ENCODE results near the gene CANT1.
"Not testable (repeated sequence)": the region's sequence is repeated elsewhere in the genome, so short reads cannot be mapped to it uniquely, and the experiment has no call there.

Gene CANT1

GRCh38 chr17:79033046-79033616 lies 23.6 kb upstream of the CANT1 start:
- DNase-seq (ENCODE audit: low read depth) = no peak
- no peak overlapping the region for H3K4me3 ChIP-seq (ENCODE audit: low read depth, low read length)
- TF ChIP-seq CTCF (IDR thresholded peaks at IDR 0.05; ENCODE audit: low read depth, low read length, missing control alignments) = no peak

- TF ChIP-seq CTCF (IDR thresholded peaks at IDR 0.05; ENCODE audit: low read depth, low read length, missing control alignments) = no peak
- DNase-seq (ENCODE audit: low read depth) = no peak
- no peak overlapping the region for H3K4me3 ChIP-seq (ENCODE audit: low read depth, low read length)
Observed at GRCh38 chr17:79031996-79032875, 22.7 kb upstream of the CANT1 start.

- not testable (repeated sequence) for H3K4me3 ChIP-seq (ENCODE audit: low read depth, low read length); DNase-seq (ENCODE audit: low read depth)
Observed at GRCh38 chr17:79030636-79031035, 21.1 kb upstream of the CANT1 start.

- DNase-seq (ENCODE audit: low read depth) = no peak
- no peak overlapping the region for H3K4me3 ChIP-seq (ENCODE audit: low read depth, low read length)
- TF ChIP-seq CTCF (IDR thresholded peaks at IDR 0.05; ENCODE audit: low read depth, low read length, missing control alignments) = no peak
Observed at GRCh38 chr17:79029327-79030009, 19.9 kb upstream of the CANT1 start.

- DNase-seq (ENCODE audit: low read depth) = no peak
- TF ChIP-seq CTCF (IDR thresholded peaks at IDR 0.05; ENCODE audit: low read depth, low read length, missing control alignments) = no peak
- H3K4me3 ChIP-seq (ENCODE audit: low read depth, low read length) = no peak overlapping the region
Observed at GRCh38 chr17:79028496-79029326, 19.1 kb upstream of the CANT1 start.

GRCh38 chr17:79027925-79028491 lies 18.4 kb upstream of the CANT1 start:
- H3K4me3 ChIP-seq (ENCODE audit: low read depth, low read length) = no peak overlapping the region
- DNase-seq (ENCODE audit: low read depth) = no peak
- no peak for TF ChIP-seq CTCF (IDR thresholded peaks at IDR 0.05; ENCODE audit: low read depth, low read length, missing control alignments)
